ENCODE measurements around the gene NCAM2.
"Not testable (repeated sequence)": the region's sequence is repeated elsewhere in the genome, so short reads cannot be mapped to it uniquely, and the experiment has no call there.

The NCAM2 gene

DNA sequence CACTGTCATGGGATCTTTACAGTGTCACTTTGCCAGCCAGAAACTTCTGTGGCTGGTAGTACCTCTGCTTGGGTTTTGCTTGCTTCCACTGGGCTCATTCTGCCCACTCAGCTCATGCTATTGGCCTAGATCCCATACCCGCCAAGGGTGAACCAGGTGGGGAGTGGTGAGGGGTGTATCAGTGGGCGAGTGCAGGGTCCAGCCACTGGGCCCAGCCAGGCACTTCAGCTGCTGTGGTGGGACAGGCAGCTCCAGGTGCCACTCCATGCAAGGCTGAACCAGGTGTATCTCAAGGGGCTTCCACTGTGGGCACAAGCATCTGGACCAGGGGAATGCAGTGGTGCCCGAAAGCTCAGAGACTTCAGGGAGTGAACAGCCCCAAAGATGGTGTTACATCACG lies 398.2 kb downstream of the NCAM2 start:
- TF ChIP-seq EZH2phosphoT487 (IDR thresholded peaks at IDR 0.05; ENCODE audit: borderline replicate concordance), result no peak
- TF ChIP-seq, protein P1, sequence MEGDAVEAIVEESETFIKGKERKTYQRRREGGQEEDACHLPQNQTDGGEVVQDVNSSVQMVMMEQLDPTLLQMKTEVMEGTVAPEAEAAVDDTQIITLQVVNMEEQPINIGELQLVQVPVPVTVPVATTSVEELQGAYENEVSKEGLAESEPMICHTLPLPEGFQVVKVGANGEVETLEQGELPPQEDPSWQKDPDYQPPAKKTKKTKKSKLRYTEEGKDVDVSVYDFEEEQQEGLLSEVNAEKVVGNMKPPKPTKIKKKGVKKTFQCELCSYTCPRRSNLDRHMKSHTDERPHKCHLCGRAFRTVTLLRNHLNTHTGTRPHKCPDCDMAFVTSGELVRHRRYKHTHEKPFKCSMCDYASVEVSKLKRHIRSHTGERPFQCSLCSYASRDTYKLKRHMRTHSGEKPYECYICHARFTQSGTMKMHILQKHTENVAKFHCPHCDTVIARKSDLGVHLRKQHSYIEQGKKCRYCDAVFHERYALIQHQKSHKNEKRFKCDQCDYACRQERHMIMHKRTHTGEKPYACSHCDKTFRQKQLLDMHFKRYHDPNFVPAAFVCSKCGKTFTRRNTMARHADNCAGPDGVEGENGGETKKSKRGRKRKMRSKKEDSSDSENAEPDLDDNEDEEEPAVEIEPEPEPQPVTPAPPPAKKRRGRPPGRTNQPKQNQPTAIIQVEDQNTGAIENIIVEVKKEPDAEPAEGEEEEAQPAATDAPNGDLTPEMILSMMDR (conservative IDR thresholded peaks at IDR 0.05; ENCODE audit: low read length), result no peak
- Histone ChIP-seq H3K9me2 (replicated peaks; ENCODE audit: low read depth, low read length) (no peaks in the 10 kb centered on the region), H3K4me3 (ENCODE audit: low read length, poor library complexity, severe bottlenecking) (no peak overlapping the region), H3K4me1 (ENCODE audit: insufficient read depth, low read length, poor library complexity, severe bottlenecking) (no peaks in the 10 kb centered on the region), H3K36me3 (ENCODE audit: insufficient read depth, low read length) (no peaks in the 10 kb centered on the region), H3K4me2 (ENCODE audit: low read depth, low read length, poor library complexity, severe bottlenecking) (no peak overlapping the region), H3K79me2 (ENCODE audit: insufficient read depth, low read length) (no peaks in the 10 kb centered on the region), H2AFZ (ENCODE audit: low read length) (no peak overlapping the region), H3K27me3 (ENCODE audit: insufficient read depth, low read length, poor library complexity, severe bottlenecking) (no peaks in the 10 kb centered on the region), H4K20me1 (ENCODE audit: insufficient read depth, low read length, poor library complexity, severe bottlenecking) (no peaks in the 10 kb centered on the region), H3F3A (ENCODE audit: low read depth) (no peaks in the 10 kb centered on the region), H3K9ac (ENCODE audit: low read depth, low read length, poor library complexity, severe bottlenecking) (no peak overlapping the region), H3K9me3 (ENCODE audit: insufficient read depth, low read depth, low read length) (peaks cover 4% of the 10 kb centered on the region; the same call in 1 of the 2 replicates)

DNA sequence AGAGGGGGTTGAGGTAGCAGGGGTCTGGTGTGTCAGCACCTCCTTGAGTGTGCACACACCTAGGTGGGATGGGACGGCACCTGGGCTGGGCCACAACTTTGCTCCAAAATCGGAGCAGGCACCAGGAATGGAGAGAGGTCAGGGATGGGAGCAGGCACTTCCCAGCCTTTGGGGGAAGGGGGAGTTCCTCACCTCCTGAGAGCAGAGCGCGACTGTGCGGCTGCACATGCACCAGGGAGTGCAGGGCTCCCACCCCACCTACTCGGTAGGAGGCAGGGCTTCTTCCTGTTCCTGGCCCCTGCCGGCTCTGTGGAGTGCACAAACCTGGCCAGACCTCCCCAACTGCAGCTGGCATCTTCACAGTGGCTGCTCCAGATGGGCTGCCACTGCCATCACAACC lies 399.3 kb downstream of the NCAM2 start:
- no peaks in the 10 kb centered on the region for H3K4me1 ChIP-seq (ENCODE audit: insufficient read depth, low read length, poor library complexity, severe bottlenecking)
- H2AFZ ChIP-seq (ENCODE audit: low read length), result no peak overlapping the region

DNA sequence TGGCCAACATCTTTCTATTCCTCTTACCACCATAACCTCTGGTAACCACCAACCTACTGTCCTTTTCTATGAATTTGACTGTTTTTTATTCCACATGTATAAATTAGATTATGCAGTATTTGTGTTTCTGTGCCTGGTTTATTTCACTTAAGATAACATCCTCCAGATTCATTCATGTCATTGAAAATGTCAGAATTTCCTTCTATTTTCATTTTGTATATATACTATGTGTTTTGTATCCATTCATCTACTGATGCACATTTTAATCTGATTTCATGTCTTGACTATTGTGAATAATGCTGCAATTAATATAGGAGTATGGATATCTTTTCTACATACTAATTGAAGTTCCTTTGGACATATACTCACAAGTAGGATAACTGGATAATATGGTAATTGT lies 403.2 kb downstream of the NCAM2 start:
- H2AFZ ChIP-seq (ENCODE audit: low read length), result no peak overlapping the region
- no peaks in the 10 kb centered on the region for H3K27me3 ChIP-seq (ENCODE audit: insufficient read depth, low read length, poor library complexity, severe bottlenecking)
- no peaks in the 10 kb centered on the region for H3K36me3 ChIP-seq (ENCODE audit: insufficient read depth, low read length)
- no peaks in the 10 kb centered on the region for H3F3A ChIP-seq (ENCODE audit: low read depth)
- H3K9ac ChIP-seq (ENCODE audit: low read depth, low read length, poor library complexity, severe bottlenecking), result no peak overlapping the region
- no peaks in the 10 kb centered on the region; the same call in 1 of the 2 replicates for H3K9me2 ChIP-seq (replicated peaks; ENCODE audit: low read depth, low read length)
- H3K4me3 ChIP-seq (ENCODE audit: low read length, poor library complexity, severe bottlenecking), result no peak overlapping the region
- no peaks in the 10 kb centered on the region for H4K20me1 ChIP-seq (ENCODE audit: insufficient read depth, low read length, poor library complexity, severe bottlenecking)
- TF ChIP-seq, protein P1 (conservative IDR thresholded peaks at IDR 0.05; ENCODE audit: low read length), result no peak
- TF ChIP-seq EZH2phosphoT487 (IDR thresholded peaks at IDR 0.05; ENCODE audit: borderline replicate concordance), result no peak
- H3K4me1 ChIP-seq (ENCODE audit: insufficient read depth, low read length, poor library complexity, severe bottlenecking), result no peaks in the 10 kb centered on the region
- no peak overlapping the region for H3K4me2 ChIP-seq (ENCODE audit: low read depth, low read length, poor library complexity, severe bottlenecking)
- H3K79me2 ChIP-seq (ENCODE audit: insufficient read depth, low read length), result no peaks in the 10 kb centered on the region
- H3K9me3 ChIP-seq (ENCODE audit: insufficient read depth, low read depth, low read length), result peaks cover 1% of the 10 kb centered on the region; the same call in 1 of the 2 replicates

More for the DNA sequence above, 399.3 kb downstream of the NCAM2 start:
- no peaks in the 10 kb centered on the region for H3K36me3 ChIP-seq (ENCODE audit: insufficient read depth, low read length)
- H3K79me2 ChIP-seq (ENCODE audit: insufficient read depth, low read length), result no peaks in the 10 kb centered on the region
- H3K9ac ChIP-seq (ENCODE audit: low read depth, low read length, poor library complexity, severe bottlenecking), result no peak overlapping the region
- H3K9me2 ChIP-seq (replicated peaks; ENCODE audit: low read depth, low read length), result no peaks in the 10 kb centered on the region
- H3F3A ChIP-seq (ENCODE audit: low read depth), result no peaks in the 10 kb centered on the region
- H3K4me2 ChIP-seq (ENCODE audit: low read depth, low read length, poor library complexity, severe bottlenecking), result no peak overlapping the region
- no peaks in the 10 kb centered on the region for H4K20me1 ChIP-seq (ENCODE audit: insufficient read depth, low read length, poor library complexity, severe bottlenecking)
- no peaks in the 10 kb centered on the region for H3K27me3 ChIP-seq (ENCODE audit: insufficient read depth, low read length, poor library complexity, severe bottlenecking)
- TF ChIP-seq EZH2phosphoT487 (IDR thresholded peaks at IDR 0.05; ENCODE audit: borderline replicate concordance), result no peak
- TF ChIP-seq, protein P1 (conservative IDR thresholded peaks at IDR 0.05; ENCODE audit: low read length), result no peak
- no peak overlapping the region for H3K4me3 ChIP-seq (ENCODE audit: low read length, poor library complexity, severe bottlenecking)
- peaks cover 4% of the 10 kb centered on the region; the same call in 1 of the 2 replicates for H3K9me3 ChIP-seq (ENCODE audit: insufficient read depth, low read depth, low read length)

DNA sequence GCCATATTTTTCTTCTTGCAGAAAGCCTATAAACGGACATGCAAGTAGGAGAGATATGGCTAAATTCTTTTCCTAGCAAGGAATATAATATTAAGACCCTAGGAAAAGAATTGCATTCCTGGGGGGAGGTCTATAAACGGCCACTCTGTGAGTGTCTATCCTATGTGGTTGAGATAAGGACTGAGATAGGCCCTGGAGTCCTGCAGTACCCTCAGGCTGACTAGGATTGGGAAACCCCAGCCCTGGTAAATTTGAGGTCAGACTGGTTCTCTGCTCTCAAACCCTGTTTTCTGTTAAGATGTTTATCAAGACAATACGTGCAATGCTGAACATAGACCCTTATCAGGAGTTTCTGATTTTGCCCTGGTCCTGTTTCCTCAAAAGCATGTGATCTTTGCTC lies 404.0 kb downstream of the NCAM2 start:
- not testable (repeated sequence) for H3K4me1 ChIP-seq (ENCODE audit: insufficient read depth, low read length, poor library complexity, severe bottlenecking); H3K27me3 ChIP-seq (ENCODE audit: insufficient read depth, low read length, poor library complexity, severe bottlenecking); H3K9me2 ChIP-seq (replicated peaks; ENCODE audit: low read depth, low read length); H3K79me2 ChIP-seq (ENCODE audit: insufficient read depth, low read length); H3K9me3 ChIP-seq (ENCODE audit: insufficient read depth, low read depth, low read length); H3K9ac ChIP-seq (ENCODE audit: low read depth, low read length, poor library complexity, severe bottlenecking); H3F3A ChIP-seq (ENCODE audit: low read depth); H3K4me2 ChIP-seq (ENCODE audit: low read depth, low read length, poor library complexity, severe bottlenecking); H3K36me3 ChIP-seq (ENCODE audit: insufficient read depth, low read length); H2AFZ ChIP-seq (ENCODE audit: low read length); H3K4me3 ChIP-seq (ENCODE audit: low read length, poor library complexity, severe bottlenecking); H4K20me1 ChIP-seq (ENCODE audit: insufficient read depth, low read length, poor library complexity, severe bottlenecking)

DNA sequence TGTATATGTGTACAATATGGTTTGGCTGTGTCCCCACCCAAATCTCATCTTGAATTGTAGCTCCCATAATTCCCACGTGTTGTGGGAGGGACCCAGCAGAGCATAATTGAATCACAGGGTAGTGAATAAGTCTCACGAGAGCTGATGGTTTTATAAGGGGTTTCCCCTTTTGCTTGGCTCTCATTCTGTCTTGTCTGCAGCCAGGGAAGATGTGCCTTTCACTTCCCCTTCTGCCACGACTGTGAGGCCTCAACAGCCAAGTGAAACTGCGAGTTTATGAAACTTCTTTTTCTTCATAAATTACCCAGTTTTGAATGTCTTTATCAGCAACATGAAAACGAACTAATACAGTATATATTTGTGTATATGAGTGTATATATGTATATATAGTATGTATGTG lies 406.1 kb downstream of the NCAM2 start:
- H3K4me3 ChIP-seq (ENCODE audit: low read length, poor library complexity, severe bottlenecking); H3K79me2 ChIP-seq (ENCODE audit: insufficient read depth, low read length); H3K9me3 ChIP-seq (ENCODE audit: insufficient read depth, low read depth, low read length); H3F3A ChIP-seq (ENCODE audit: low read depth); H3K4me2 ChIP-seq (ENCODE audit: low read depth, low read length, poor library complexity, severe bottlenecking); H3K27me3 ChIP-seq (ENCODE audit: insufficient read depth, low read length, poor library complexity, severe bottlenecking); H3K9me2 ChIP-seq (replicated peaks; ENCODE audit: low read depth, low read length); H3K4me1 ChIP-seq (ENCODE audit: insufficient read depth, low read length, poor library complexity, severe bottlenecking); H4K20me1 ChIP-seq (ENCODE audit: insufficient read depth, low read length, poor library complexity, severe bottlenecking); H3K9ac ChIP-seq (ENCODE audit: low read depth, low read length, poor library complexity, severe bottlenecking); H3K36me3 ChIP-seq (ENCODE audit: insufficient read depth, low read length); H2AFZ ChIP-seq (ENCODE audit: low read length): not testable (repeated sequence)

Measured in Loucy (cell line).